CD4-positive, alpha-beta T cell treated with Interleukin-10 for 1 hour (primary cell): ENCODE data around the gene KMO.
A peak's percentile ranks its signal among the peaks of the same experiment; 100 is the strongest.

Experiments used
- DNase-seq: peaks from one replicate; pipeline ENCODE4 v3.0.0-alpha.2; 2020

KMO gene

DNA sequence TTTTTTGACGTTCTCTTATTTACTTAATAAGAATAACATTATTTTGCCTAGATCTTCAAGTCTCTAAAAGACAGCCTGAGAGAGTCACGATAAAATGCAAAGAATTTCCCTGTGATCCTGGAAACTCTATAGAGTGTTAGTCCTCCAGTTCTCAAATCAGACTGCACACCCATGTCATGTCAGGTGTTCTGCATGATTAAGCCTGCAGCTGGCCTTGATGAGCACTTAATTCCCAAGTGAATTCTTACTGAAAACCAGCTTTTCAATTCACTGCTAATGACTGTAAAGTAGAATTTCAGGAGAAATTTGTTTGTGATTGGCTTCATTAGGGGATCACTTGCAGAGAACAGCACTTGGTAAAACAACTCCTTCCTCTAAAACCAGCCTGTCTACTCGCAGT lies 66.1 kb downstream of the KMO start:
- DNase-seq: no peak

DNA sequence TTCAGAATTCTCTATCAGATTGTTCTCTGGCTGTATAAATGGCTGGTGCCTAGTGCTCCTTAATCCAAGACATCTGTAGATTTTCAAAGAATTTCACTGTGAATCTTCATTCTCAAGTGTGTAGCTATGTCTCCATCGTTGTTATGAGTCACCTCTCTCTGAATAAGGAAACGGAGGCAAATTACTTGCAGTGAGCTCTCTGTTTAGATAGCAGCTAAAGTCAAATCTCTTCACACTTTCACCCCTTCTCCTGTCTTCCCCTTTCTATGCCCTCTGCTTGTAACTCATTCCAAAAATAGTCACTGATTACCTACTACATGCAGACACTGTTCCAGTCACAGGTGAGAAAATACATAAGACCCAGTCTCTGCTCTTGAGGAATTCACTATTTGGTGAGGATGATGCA lies 68.3 kb downstream of the KMO start:
- DNase-seq: no peak

DNA sequence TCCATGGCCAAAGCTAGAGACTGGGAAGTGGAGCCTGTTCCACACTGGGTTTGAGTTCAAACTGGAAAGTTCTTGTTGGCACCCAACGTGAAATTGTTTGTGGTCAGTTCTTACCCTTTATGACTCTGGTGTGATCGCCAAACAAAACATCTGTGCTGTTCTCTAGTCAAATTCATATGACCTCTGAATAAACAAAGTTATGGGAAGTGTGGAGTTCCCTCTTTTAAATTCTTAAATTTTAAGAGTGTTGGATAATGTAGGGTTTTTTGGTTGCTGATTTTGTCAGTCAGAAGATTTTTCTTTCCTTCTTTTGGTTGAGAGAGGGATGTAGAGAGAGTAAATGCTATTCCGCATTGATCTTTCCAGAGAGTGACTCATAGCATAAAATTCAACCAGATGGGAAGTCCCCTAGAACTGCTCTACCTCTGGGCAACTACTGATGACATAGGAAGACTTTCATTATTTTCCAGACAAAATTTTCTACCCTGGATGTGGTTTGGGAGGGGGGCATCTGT lies 71.6 kb downstream of the KMO start:
- DNase-seq: no peak

DNA sequence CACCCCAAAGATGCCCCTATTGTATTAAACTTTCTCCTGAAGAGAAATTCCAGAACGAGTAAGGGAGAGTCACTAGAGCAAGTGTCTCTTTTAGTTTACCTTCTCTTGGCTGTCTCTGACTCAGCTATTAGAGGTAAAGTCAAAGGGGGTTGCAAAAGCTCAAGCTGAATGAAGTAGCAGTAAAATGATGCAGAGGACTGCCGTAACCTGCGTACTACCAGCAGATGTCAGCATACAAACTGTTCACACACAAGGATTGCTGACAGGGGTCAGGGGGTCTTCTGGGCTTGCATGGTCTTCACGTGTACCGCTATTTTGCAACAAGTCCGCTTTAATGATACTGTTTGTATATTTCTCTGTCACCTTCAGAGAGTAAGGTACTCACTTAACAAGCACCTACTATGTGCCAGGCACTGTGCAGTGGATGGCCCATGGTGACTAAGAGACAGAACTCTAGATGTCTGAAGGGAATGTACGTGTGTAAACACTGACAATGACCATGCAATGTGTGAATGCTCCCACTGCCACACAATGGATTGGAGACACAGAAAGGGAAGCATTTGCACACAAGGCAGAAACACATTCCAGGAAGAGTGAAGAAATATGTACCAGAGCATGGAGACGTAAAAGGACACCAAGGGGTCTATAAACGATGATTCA lies 73.1 kb downstream of the KMO start:
- DNase-seq: no peak

DNA sequence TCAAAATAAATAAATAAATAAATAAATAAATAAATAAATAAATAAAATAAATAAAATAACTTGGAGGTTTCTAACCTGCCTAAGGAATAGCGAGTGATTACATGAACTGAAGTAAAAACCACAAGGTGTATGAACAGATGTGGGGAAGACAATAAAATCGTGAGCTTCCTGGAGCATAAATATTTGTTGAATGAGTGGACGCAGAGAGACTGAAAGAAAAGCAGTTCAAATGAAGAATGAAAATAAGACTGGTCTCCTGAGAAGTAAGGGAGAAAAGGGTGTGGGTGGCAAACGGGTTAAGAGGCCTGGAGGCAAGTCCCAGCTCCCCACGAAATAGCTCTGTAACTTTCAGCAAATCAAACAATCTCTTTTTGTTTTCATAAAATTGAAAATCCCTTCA lies 74.4 kb downstream of the KMO start:
- DNase-seq: no peak

DNA sequence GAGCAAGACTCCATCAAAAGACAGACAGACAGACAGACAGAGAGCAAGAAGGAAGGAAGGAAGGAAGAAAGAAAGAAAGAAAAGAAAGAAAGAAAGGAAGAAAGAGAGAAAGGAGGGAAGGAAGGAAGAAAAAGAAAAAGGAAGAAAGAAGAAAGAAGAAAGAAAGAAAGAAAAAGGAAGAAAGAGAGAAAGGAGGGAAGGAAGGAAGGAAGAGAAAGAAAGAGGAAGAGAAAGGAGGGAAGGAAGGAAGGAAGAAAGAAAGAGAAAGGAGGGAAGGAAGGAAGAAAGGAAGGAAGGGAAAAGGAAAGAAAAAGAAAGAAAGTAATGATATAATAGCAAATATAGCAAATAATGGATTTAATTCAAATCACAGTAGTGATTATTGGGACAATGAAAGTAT lies 75.3 kb downstream of the KMO start:
- DNase-seq: no peak

DNA sequence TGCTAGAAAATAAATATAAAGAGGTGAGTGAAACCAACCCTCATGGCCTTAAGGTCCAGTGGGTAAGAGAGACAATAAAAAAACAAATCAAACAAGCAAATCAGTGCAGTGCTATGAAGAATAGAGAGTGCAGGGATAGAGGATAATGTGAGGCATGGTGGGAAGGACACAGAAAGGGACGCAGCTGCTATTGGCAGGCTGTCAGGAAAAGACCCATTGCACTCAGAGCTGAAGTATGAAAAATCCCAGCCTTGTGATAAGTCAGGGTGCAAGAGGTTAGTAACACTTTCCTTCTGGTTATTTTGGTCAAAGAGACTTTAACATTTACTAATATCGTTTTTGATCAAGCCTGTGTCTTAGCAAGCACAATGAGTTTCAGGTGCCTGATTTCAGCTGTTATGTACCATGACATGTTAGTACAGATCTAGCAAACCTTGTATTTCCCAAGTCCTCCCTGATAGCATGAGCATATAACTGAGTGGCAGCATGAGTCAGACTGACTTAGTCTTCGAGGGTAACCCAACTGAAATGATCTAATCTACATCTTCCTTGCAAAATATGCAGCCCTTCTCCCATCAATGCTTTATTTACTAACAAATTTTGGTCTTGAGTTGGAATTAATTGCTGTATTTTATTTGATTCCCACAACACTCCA lies 76.3 kb downstream of the KMO start:
- DNase-seq: no peak

DNA sequence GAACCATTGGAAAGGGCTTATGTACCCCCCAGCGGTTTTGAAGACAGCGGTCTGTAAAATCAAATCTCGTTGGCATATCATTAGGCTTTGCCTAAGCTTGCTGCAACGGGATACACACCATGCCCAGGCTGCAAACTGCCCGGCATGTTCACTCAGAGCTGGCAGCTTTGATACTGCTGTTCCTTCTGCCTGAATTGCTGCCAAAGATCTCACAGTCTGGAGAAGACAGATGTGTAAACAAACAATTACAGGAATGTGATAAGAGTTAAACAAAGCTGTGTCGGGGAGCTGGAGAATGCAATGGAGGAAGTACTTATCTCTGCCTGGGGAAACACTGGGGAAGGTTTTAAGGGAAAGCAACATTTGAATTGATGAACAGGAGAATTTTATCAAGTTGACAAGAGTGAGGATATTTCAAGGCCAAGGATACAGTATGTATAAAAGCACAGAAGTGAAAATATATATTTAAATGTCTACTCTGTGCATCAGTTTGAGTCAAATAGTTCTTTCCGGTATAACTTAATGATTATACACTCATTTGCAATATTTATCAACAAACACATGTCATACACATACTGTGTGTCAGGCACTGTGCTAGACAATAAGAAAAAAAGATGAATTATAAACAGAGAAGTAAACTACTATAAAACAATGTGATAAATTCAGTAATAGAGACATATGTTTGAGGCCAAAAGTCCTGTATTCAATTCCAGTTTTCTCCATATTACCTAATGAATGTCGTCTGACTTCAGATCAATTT lies 78.1 kb downstream of the KMO start:
- DNase-seq: no peak

DNA sequence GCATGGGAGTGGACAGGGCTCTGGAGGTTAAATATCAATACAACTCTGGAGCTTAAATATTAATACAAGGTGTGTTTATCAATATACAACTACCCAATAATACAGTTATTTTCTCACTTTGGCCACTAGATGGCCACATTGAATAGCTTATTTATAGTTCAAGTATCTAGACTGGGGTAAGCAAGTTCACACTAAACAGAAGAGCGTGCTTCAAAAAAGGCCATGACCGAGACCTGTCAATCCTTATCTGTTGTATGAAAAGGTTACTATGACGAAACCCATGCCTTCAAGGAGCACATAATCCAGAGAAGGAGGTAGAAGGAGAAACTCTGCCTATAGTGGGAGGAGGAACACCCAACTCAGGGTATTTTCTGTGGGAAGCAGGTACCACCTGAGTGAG lies 78.9 kb downstream of the KMO start:
- peak; percentile 72 for DNase-seq

DNA sequence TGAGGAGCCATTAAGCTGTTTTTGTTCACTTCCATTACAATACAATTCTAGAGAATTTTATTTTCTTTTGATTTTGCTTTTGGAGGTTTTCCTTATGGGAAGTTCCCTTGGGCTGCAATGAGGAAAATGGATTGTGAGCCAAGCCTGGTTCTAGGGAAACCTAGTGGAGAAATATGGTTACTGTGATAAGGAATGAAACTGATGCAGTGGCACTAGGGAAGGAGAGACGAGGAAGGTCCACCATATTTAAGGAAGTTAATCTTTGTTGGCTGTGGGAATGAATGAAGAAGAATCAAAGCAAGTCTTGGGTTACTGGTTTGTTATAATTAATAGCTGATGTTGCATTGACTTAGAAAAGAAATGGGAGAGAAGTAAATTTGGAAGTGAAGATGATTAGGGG lies 79.6 kb downstream of the KMO start:
- DNase-seq: no peak

DNA sequence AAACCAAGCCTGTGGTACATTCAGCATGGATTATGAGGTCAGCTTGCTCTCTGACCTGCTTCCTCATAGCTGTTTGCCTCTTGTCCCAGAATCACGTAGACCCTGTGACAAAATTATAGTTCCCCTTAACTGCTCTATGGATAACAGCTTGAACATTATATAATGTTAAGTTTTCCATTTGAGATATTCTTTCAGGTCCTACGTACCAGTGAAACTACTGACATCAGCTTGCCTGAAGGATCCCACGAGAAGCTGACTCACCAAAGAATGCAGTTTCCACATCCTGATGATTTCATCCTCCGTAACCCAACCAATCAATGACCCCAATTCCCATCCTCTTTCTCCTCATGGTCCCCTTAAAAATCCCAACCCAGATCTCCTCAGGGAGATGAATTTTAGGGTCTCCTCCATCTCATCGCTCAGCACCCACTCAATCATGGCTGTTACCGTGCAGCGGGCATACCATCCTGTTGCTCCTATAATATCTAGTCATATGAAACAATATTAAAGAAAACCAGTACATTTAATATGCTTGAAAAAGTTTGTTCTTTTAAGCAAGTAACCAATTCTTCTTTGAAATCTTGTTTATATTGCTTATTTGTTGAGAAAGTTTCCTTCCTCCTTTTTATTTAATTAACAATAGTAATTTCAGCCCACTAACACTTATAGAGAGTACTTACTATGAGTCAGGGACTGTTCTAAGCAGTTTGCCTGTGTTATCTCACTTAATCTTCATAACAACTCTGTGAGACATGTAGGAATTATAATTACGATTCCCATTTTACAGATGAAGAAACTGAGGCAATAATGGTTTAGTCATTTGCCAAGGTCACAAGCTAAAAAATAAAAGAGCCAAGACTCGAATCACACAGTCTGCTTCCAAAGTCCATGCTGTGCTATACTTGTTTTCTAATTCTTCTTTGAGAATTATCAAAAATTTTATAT lies 80.6 kb downstream of the KMO start:
- no peak for DNase-seq

DNA sequence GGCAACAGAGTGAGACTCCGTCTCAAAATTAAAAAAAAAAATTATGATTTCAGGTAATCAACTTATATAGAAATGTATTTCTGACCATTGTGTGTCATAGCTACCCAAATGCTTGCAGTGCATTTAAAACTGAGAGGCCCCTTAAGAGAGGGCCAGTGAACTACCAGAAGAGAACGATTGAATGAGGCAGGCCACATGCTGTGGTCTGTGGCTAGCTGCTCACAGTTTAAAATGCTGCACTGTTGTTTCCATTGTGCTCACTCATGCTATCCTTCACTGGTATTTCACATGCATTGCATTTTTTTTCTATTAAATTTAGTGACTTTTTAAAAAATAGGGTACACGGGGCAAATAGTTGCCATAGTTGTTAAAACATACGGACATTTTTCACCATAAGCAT lies 82.0 kb downstream of the KMO start:
- no peak for DNase-seq

DNA sequence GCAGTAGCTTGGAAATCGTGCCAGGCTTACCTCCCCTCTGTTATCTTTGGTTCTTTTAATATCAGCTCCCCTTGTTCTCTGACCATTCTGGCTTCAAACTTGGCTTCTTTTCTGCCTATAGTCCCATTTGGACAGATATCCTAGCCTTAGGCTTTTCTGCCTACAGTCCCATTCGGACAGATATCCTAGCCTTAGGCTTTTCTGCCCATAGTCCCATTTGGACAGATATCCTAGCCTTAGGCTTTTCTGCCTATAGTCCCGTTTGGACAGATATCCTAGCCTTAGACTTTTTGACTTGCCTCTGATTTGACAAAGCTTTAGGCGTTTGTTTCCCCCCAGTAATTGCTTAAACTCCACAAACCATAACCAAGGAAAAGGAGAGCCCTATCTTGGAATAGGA lies 82.4 kb downstream of the KMO start:
- no peak for DNase-seq

DNA sequence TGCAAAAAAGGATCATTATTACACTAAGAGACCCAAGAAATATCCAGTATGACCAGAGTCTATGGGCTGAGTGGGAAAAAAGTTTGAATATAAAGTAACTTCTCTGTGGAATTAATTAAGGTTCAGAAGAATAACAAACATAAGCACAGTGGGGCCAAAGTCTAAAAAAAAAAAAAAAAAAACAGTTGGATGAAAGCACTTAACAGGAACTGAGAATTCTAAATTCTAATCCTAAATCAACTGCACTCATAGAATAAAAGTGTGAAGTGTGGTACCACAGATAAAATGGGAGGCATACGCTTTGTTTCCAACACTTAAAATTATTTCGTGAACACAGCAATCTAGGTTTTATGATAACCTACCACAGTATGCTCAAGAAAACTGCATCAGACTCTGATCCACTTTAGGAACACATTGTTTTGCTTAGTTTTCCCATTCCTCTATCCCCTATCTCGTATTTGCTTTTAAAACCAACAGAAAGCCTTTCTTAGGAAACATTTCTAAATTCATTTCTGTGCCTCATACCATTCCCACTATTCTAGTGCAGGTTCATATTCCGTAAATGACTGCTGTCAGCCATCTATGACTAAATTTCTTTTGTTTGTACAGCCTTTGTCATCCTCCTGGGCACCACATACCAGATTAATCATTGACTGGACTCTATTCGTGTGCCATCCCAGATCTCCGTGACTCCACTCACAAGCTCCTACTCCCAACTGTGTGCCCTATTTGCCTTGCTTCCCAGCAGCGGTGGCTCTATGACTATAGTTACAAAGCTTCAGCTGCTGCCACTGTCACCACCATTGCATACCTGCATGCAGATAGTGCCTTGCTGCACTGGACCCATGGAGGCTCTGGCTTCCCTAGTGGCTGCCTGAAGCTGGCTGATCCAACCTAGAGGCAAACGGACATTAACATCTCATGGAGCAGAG lies 83.1 kb downstream of the KMO start:
- DNase-seq: no peak

DNA sequence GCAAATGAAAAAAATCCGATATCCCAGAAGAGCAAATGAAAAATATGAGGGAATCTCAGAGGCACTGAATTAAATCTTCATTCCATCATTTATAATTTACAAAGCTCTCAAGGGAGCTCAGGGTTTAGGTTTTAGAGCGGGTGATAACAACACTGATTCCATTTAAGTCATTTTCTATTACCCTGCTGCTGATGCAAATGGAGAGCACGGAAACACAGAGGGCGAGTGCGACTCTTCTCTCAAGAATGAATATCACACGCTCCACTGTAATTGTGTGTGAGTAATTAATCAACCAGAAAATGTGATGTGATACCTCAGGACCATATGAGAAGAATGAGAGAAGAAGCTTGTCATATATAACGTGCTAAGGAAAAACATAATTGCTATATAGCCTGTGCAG lies 85.2 kb downstream of the KMO start:
- DNase-seq: no peak

DNA sequence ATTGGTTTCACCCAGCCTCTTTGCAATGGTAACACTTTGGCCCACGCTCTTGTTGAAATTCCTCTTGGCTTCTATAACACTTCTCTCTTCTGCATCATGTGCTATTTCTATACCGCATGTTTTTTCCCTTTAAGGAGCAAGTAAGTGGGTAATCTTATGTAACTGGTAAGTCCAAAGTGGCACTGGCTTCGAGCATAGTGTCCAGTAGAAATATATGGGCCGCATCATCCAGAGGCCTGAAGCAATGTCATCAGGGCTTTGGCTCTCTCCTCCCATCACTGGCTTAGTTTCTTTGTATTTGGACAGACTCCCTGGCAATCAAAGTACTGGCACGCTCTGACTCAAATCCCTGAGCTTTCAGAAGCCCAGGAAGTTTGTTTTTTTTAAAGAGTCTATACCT lies 90.5 kb downstream of the KMO start:
- no peak for DNase-seq

DNA sequence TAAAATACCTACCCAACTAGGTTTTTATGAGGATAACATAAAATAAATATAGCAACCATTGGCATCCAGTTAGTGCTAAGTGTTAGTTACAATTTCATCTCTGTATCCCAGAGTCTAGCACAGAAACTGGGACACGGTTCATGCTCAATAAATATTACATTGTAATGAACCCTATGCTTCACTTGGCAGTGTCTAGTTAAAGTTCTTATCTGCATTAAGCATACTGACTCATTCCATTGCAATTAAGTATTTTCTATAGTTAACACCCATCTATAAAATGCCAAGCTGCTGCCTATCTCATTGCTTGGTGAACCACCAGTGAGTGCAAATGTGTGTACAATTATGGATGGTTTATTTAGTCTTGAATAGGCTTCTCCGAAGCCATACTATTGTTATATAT lies 92.8 kb downstream of the KMO start:
- DNase-seq: no peak

DNA sequence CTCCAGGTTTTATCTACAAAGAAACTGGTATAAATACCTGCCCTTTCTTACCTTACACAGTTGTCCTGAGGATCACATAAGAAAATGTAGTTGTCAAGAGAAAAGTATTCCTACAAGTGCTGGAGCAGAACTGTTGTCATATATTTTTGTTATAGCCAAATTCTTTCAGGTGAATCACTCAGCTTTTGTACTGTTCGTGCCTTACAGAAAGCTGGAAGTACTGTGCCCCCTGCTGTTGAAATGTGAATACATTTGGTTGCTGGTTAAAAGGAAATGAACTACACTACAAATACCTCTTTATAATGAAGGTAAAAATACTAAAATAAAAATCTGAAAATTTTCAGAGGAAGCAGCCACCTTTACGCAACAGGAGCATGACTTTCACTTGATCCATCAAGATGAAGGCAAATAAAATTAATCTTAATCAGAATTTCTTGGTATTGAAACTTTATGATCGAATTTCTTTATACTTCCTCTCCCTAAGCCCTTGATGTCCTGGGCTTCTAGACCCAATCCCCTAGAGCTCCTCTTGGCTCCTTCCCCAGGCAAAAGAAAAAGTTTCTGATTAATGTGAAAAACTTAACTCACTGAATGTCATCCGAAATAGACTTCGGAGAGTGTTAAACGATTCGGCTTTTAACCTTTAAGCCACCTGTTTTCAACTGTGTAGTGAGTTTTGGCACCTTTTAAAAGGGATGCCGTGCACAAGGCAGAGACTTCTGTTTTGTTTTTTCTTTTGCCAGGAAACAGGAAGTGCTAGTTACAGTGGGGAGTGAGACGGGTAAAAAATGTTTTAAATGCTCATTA lies 95.5 kb downstream of the KMO start:
- DNase-seq: peak; percentile 74

DNA sequence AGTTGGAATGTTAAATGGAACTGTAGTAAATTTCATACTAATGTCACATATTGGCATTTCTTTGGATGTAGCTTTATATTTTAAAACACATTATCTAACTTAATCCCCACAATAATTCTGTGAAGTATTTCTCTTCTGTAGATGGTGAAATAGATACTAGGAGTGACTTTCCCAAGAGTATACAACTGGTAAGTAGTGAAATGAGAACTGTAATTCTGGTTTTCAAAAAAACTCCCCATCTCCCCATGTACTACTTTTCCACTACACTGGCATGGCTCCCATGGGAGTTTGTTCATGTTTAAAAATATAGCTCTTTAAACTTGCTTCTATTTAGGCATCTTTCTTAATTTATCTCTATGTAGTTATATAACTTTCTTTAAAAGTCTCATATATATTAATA lies 97.8 kb downstream of the KMO start:
- DNase-seq: no peak

DNA sequence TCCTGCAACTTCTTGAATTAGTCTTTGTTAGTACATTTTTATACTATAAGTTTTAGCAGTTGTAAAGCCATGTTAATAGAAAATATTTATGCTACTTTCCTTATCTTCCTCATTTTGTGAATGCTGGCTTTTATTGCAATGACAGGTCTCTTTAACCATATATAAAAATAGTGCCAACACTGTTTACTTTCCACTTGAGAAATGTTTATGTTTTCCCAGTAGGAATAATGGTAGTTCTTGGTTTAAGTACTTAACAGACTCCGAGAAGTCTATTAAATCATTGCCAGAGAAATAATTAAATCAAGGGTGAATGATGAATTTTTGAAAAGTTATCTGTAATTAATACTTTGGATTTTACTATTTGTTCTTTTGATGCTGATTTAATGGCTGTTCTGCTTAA lies 98.3 kb downstream of the KMO start:
- no peak for DNase-seq

DNA sequence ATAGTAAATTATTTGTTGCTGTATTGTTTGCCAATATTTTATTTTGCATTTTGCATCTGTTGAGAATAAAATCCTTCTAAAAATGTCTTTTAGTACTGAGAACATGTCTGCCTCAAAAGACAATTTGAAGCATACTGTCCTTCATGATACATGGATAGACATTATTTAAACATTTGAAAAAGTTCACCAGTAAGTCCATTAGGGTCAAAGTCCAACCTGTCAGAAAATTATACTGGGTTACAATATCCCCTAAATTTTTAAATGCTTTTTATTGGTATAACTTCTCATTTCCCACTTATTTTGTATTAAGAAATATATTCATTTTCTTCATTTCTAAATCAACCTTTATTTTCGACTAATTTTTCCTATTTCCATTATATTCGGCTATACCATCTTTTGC lies 98.7 kb downstream of the KMO start:
- no peak for DNase-seq
